ENCODE results near the gene PRRX1.

Gene PRRX1

GRCh38 chr1:170694172-170694926 lies 30.4 kb downstream of the PRRX1 start:
- no peaks in the 10 kb centered on the region for H3K36me3 ChIP-seq (ENCODE audit: control insufficient read depth, insufficient read depth, low read length)
- no peaks in the 10 kb centered on the region for H3K27me3 ChIP-seq (ENCODE audit: control insufficient read depth, insufficient read depth, low read length)
- no peak overlapping the region for H3K9ac ChIP-seq (ENCODE audit: low read depth, low read length)
- H3K4me3 ChIP-seq (ENCODE audit: low read depth, low read length) = no peak overlapping the region
- H3K4me1 ChIP-seq (ENCODE audit: control insufficient read depth, insufficient read depth, low read length) = no peaks in the 10 kb centered on the region
- no peak overlapping the region for H3K27ac ChIP-seq (ENCODE audit: low read depth, low read length)
- H3K9me3 ChIP-seq (ENCODE audit: control insufficient read depth, insufficient read depth, low read length) = no peaks in the 10 kb centered on the region

DNA sequence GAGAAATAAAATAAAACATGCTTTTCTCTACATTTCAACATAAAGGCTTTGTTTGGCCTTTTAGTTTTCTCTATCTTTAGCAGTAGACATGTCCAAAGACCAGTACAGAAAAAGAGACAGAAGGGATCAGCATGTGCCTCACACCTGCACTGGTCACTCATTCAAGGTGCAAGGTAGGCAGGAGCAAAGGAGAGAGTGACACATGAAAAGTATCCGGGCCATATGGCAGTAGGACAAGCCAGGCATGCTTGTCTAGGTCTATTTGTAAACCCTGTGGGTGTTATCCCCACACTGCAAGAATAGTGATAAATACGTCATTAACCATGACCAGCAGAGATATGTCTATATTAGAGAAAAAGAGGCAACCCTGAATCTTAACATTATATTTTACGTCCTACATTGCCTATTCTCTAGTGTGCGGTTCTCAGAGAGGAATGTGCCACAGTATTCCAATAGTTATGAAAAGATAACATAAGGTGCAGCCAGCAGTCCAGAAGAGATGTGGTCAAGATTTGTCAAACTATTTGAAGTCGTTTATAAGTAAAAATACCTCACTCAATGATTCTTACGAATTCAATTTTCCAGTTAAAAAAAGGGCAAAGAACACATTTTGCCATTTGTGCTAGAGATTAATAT lies 32.1 kb downstream of the PRRX1 start:
- H3K27ac ChIP-seq (ENCODE audit: low read depth, low read length) = no peak overlapping the region

DNA sequence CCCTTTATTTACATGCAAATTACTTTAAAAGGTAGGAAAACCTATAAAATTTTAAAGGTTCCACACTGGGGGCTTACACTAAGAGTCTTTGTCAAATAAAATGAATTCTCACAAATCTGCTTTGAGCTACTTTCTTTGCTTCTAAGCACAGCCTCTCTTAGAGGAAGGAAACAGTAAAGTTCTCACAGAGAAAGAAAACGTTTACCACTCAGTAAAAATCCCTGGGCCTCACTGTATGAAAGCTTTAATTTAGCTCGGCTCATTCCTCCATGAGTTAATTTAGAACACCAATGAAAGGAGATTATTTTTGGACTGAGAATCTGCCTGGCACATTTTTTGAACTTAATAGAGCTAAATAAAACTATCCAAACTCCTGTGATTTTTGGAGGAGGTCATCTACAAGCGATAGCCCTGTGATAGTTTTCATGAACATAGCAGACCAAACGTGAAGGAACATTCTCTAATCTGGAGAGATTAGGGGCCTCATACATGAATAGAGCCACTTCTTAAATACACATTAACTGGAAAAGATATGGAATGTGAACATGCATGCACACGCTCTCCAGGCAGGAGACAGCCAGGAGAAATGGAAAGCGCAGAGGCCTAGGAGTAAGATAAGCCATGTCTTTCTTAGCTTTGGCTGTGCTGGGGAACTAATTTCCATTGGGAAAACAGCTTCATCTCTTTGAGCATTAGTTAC lies 32.8 kb downstream of the PRRX1 start:
- H3K4me3 ChIP-seq (ENCODE audit: low read depth, low read length) = no peak overlapping the region
- no peak overlapping the region for H3K27ac ChIP-seq (ENCODE audit: low read depth, low read length)
- H3K9me3 ChIP-seq (ENCODE audit: control insufficient read depth, insufficient read depth, low read length) = no peaks in the 10 kb centered on the region
- no peaks in the 10 kb centered on the region for H3K27me3 ChIP-seq (ENCODE audit: control insufficient read depth, insufficient read depth, low read length)
- H3K36me3 ChIP-seq (ENCODE audit: control insufficient read depth, insufficient read depth, low read length) = no peaks in the 10 kb centered on the region
- no peak overlapping the region for H3K9ac ChIP-seq (ENCODE audit: low read depth, low read length)
- H3K4me1 ChIP-seq (ENCODE audit: control insufficient read depth, insufficient read depth, low read length) = no peaks in the 10 kb centered on the region

More for the DNA sequence above, 32.1 kb downstream of the PRRX1 start:
- no peaks in the 10 kb centered on the region for H3K9me3 ChIP-seq (ENCODE audit: control insufficient read depth, insufficient read depth, low read length)
- no peak overlapping the region for H3K4me3 ChIP-seq (ENCODE audit: low read depth, low read length)
- no peak overlapping the region for H3K9ac ChIP-seq (ENCODE audit: low read depth, low read length)
- no peaks in the 10 kb centered on the region for H3K4me1 ChIP-seq (ENCODE audit: control insufficient read depth, insufficient read depth, low read length)
- H3K36me3 ChIP-seq (ENCODE audit: control insufficient read depth, insufficient read depth, low read length) = no peaks in the 10 kb centered on the region
- no peaks in the 10 kb centered on the region for H3K27me3 ChIP-seq (ENCODE audit: control insufficient read depth, insufficient read depth, low read length)

- H3K27ac ChIP-seq (ENCODE audit: low read depth, low read length) = no peak overlapping the region
- H3K4me3 ChIP-seq (ENCODE audit: low read depth, low read length) = no peak overlapping the region
- no peaks in the 10 kb centered on the region for H3K4me1 ChIP-seq (ENCODE audit: control insufficient read depth, insufficient read depth, low read length)
- no peak overlapping the region for H3K9ac ChIP-seq (ENCODE audit: low read depth, low read length)
- no peaks in the 10 kb centered on the region for H3K9me3 ChIP-seq (ENCODE audit: control insufficient read depth, insufficient read depth, low read length)
- H3K27me3 ChIP-seq (ENCODE audit: control insufficient read depth, insufficient read depth, low read length) = no peaks in the 10 kb centered on the region
- H3K36me3 ChIP-seq (ENCODE audit: control insufficient read depth, insufficient read depth, low read length) = no peaks in the 10 kb centered on the region
These were observed 33.4 kb downstream of the PRRX1 start for GRCh38 chr1:170697316-170697715.

GRCh38 chr1:170698301-170699275 lies 34.7 kb downstream of the PRRX1 start:
- no peak overlapping the region for H3K9ac ChIP-seq (ENCODE audit: low read depth, low read length)
- no peak overlapping the region for H3K27ac ChIP-seq (ENCODE audit: low read depth, low read length)
- H3K36me3 ChIP-seq (ENCODE audit: control insufficient read depth, insufficient read depth, low read length) = no peaks in the 10 kb centered on the region
- no peaks in the 10 kb centered on the region for H3K9me3 ChIP-seq (ENCODE audit: control insufficient read depth, insufficient read depth, low read length)
- no peak overlapping the region for H3K4me3 ChIP-seq (ENCODE audit: low read depth, low read length)
- H3K27me3 ChIP-seq (ENCODE audit: control insufficient read depth, insufficient read depth, low read length) = no peaks in the 10 kb centered on the region
- no peaks in the 10 kb centered on the region for H3K4me1 ChIP-seq (ENCODE audit: control insufficient read depth, insufficient read depth, low read length)

GRCh38 chr1:170699696-170700095 lies 35.8 kb downstream of the PRRX1 start:
- Histone ChIP-seq H3K27ac (ENCODE audit: low read depth, low read length) (no peak overlapping the region), H3K27me3 (ENCODE audit: control insufficient read depth, insufficient read depth, low read length) (no peaks in the 10 kb centered on the region), H3K9ac (ENCODE audit: low read depth, low read length) (no peak overlapping the region), H3K36me3 (ENCODE audit: control insufficient read depth, insufficient read depth, low read length) (no peaks in the 10 kb centered on the region), H3K4me1 (ENCODE audit: control insufficient read depth, insufficient read depth, low read length) (no peaks in the 10 kb centered on the region), H3K9me3 (ENCODE audit: control insufficient read depth, insufficient read depth, low read length) (no peaks in the 10 kb centered on the region), H3K4me3 (ENCODE audit: low read depth, low read length) (no peak overlapping the region)

GRCh38 chr1:170700842-170701615 lies 37.1 kb downstream of the PRRX1 start:
- Histone ChIP-seq H3K4me3 (ENCODE audit: low read depth, low read length) (no peak overlapping the region), H3K4me1 (ENCODE audit: control insufficient read depth, insufficient read depth, low read length) (no peaks in the 10 kb centered on the region), H3K36me3 (ENCODE audit: control insufficient read depth, insufficient read depth, low read length) (no peaks in the 10 kb centered on the region), H3K9me3 (ENCODE audit: control insufficient read depth, insufficient read depth, low read length) (no peaks in the 10 kb centered on the region), H3K27ac (ENCODE audit: low read depth, low read length) (no peak overlapping the region), H3K9ac (ENCODE audit: low read depth, low read length) (no peak overlapping the region), H3K27me3 (ENCODE audit: control insufficient read depth, insufficient read depth, low read length) (no peaks in the 10 kb centered on the region)

DNA sequence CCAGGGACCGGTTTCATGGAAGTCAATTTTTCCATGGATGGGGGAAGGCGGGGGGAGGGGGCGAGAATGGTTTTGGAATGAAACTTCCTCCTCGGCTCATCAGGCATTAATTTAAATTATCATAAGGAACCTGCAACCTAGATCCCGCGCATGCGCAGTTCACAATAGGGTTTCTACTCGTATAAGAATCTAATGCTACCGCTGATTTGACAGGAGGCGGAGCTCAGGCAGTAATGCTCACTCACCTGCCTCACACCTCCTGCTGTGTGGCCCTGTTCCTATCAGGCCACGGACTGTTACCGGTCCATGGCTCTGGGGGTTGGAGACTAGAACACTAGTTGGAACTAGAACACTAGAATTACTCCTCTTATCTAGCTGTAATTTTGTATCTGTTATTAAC lies 38.0 kb downstream of the PRRX1 start:
- H3K4me3 ChIP-seq (ENCODE audit: low read depth, low read length) = no peak overlapping the region
- H3K9ac ChIP-seq (ENCODE audit: low read depth, low read length) = no peak overlapping the region
- H3K27ac ChIP-seq (ENCODE audit: low read depth, low read length) = no peak overlapping the region
- no peaks in the 10 kb centered on the region for H3K4me1 ChIP-seq (ENCODE audit: control insufficient read depth, insufficient read depth, low read length)
- no peaks in the 10 kb centered on the region for H3K27me3 ChIP-seq (ENCODE audit: control insufficient read depth, insufficient read depth, low read length)
- no peaks in the 10 kb centered on the region for H3K36me3 ChIP-seq (ENCODE audit: control insufficient read depth, insufficient read depth, low read length)
- H3K9me3 ChIP-seq (ENCODE audit: control insufficient read depth, insufficient read depth, low read length) = no peaks in the 10 kb centered on the region

DNA sequence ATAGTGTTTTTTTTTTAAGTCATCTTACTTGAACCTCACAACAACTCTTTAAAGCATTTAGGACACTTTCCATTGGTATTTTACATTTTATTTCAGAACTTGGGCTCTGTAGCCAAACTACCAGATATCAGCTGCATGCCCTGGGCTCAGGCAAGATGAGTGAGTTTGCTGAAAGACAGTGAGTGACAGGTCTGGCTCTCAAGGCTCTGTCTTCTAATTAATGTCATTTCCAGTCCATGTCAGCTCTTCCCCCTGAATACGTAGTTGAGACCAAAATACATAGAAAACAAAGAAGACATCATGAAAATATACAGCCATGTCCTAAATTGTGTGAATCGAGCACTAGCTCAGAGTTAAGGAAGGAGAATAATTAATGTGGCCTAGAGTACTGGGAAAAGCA lies 39.7 kb downstream of the PRRX1 start:
- no peak overlapping the region for H3K9ac ChIP-seq (ENCODE audit: low read depth, low read length)
- H3K27me3 ChIP-seq (ENCODE audit: control insufficient read depth, insufficient read depth, low read length) = no peaks in the 10 kb centered on the region

DNA sequence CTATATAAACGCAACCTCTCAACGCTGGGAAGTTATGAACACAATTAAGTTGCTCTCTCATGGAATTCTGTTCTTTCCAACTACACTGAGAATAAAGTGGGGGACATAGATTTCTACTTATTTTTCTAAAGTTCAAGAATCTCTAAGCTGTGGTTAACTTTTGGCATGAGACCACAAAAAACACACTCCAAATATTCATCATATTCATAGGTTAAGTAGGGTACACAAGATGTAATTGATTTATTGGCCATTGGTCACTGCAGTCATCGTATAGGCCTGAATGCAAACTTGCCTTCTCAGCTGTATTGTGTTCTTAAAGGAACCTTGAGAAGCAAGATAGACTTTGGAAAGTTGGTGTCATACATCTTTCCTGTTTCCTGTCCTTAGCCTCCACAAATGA lies 40.3 kb downstream of the PRRX1 start:
- Histone ChIP-seq H3K27me3 (ENCODE audit: control insufficient read depth, insufficient read depth, low read length) (no peaks in the 10 kb centered on the region), H3K27ac (ENCODE audit: low read depth, low read length) (no peak overlapping the region), H3K9me3 (ENCODE audit: control insufficient read depth, insufficient read depth, low read length) (no peaks in the 10 kb centered on the region), H3K9ac (ENCODE audit: low read depth, low read length) (no peak overlapping the region), H3K4me1 (ENCODE audit: control insufficient read depth, insufficient read depth, low read length) (no peaks in the 10 kb centered on the region), H3K36me3 (ENCODE audit: control insufficient read depth, insufficient read depth, low read length) (no peaks in the 10 kb centered on the region), H3K4me3 (ENCODE audit: low read depth, low read length) (no peak overlapping the region)

More for the DNA sequence above, 39.7 kb downstream of the PRRX1 start:
- Histone ChIP-seq H3K36me3 (ENCODE audit: control insufficient read depth, insufficient read depth, low read length) (no peaks in the 10 kb centered on the region), H3K9me3 (ENCODE audit: control insufficient read depth, insufficient read depth, low read length) (no peaks in the 10 kb centered on the region), H3K4me1 (ENCODE audit: control insufficient read depth, insufficient read depth, low read length) (no peaks in the 10 kb centered on the region), H3K27ac (ENCODE audit: low read depth, low read length) (no peak overlapping the region), H3K4me3 (ENCODE audit: low read depth, low read length) (no peak overlapping the region)
